Stimulated activated memory B cell treated with anti-CD40 and anti-IgM and Interleukin-4, amounts not matched to agents 10 μg/mL and 1 μg/mL and 100 μg/mL, for 72 hours (primary cell): Measurements from ENCODE around the gene SELENOH.

Source experiments
- ATAC-seq: fragments of 150-1000 bp; cut with Tn5 transposase; 2 replicates; pipeline ENCODE4 v1.10.0; 2021
- H3K27ac Mint-ChIP-seq: one replicate; pipeline ENCODE4 v1.8.0; 2022; ENCODE audit warnings: mild to moderate bottlenecking, mixed read lengths
- H3K27me3 Mint-ChIP-seq: one replicate; pipeline ENCODE4 v1.8.0; 2022; ENCODE audit warnings: mixed read lengths
- H3K36me3 Mint-ChIP-seq: one replicate; pipeline ENCODE4 v1.8.0; 2022; ENCODE audit warnings: mixed read lengths
- H3K4me1 Mint-ChIP-seq: one replicate; pipeline ENCODE4 v1.8.0; 2022; ENCODE audit warnings: mixed read lengths
- H3K4me3 Mint-ChIP-seq: one replicate; pipeline ENCODE4 v1.8.0; 2022; ENCODE audit warnings: mild to moderate bottlenecking, moderate library complexity, mixed read lengths
- H3K9me3 Mint-ChIP-seq: one replicate; pipeline ENCODE4 v1.8.0; 2022; ENCODE audit warnings: mixed read lengths

SELENOH gene

GRCh38 chr11:57764566-57764965, 23.3 kb downstream of the SELENOH start:
- Mint-ChIP-seq H3K9me3 (no peaks in the 10 kb centered on the region), H3K27ac (no peak overlapping the region), H3K4me1 (peaks cover 31% of the 10 kb centered on the region), H3K36me3 (peaks cover 16% of the 10 kb centered on the region), H3K27me3 (no peaks in the 10 kb centered on the region), H3K4me3 (no peak overlapping the region)
- no peak for ATAC-seq

GRCh38 chr11:57764972-57765371, 23.7 kb downstream of the SELENOH start:
- Mint-ChIP-seq H3K27me3 (no peaks in the 10 kb centered on the region), H3K9me3 (no peaks in the 10 kb centered on the region), H3K4me3 (no peak overlapping the region), H3K4me1 (peaks cover 33% of the 10 kb centered on the region), H3K36me3 (peaks cover 18% of the 10 kb centered on the region), H3K27ac (no peak overlapping the region)
- ATAC-seq: no peak

DNA sequence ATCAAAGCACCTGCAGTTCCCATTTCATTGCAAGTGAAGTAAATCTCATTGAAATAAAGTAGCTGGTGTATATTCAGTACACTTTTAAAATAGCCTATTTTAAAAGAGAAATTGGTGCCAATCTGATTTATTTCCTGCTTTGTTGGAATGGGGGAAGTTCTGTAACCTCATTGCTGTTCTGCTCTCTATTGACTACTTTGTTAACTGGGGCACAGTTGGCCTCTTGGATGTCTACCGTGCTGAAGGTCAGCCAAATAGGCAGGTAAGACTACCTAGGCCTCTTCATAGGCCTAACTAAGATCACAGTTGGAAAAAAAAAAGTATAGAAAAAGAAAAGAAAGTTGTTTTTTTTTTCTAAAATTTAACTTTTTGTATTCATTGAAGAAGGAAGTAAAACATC, 29.5 kb downstream of the SELENOH start:
- peaks cover 24% of the 10 kb centered on the region for H3K36me3 Mint-ChIP-seq
- peaks cover 23% of the 10 kb centered on the region for H3K4me1 Mint-ChIP-seq
- no peaks in the 10 kb centered on the region for H3K27me3 Mint-ChIP-seq
- peaks cover 4% of the 10 kb centered on the region for H3K9me3 Mint-ChIP-seq
- no peak overlapping the region for H3K4me3 Mint-ChIP-seq
- H3K27ac Mint-ChIP-seq: no peak overlapping the region
- ATAC-seq: no peak

DNA sequence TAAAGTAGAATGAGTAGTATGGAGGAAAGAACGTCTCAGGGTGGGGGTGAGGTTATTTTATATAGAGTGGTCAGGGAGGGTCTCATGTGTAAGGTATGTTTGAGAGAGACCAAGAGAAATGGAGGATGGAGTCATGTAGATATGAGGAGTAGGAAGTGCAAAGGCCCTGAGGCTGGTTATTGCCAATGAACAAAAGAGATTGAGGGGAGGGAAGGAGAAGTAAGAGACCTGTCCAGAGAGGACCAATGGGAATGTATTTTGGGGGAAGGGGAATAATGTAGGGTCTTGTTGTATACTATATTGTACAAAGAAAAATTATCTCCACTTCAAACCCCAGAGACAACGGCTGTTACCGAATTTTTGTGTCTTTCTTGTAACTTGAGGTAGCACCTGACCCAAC, 30.1 kb downstream of the SELENOH start:
- peaks cover 22% of the 10 kb centered on the region for H3K36me3 Mint-ChIP-seq
- ATAC-seq: no peak
- H3K9me3 Mint-ChIP-seq: peaks cover 4% of the 10 kb centered on the region
- H3K4me3 Mint-ChIP-seq: no peak overlapping the region
- no peak overlapping the region for H3K27ac Mint-ChIP-seq
- H3K27me3 Mint-ChIP-seq: no peaks in the 10 kb centered on the region
- H3K4me1 Mint-ChIP-seq: peaks cover 28% of the 10 kb centered on the region

DNA sequence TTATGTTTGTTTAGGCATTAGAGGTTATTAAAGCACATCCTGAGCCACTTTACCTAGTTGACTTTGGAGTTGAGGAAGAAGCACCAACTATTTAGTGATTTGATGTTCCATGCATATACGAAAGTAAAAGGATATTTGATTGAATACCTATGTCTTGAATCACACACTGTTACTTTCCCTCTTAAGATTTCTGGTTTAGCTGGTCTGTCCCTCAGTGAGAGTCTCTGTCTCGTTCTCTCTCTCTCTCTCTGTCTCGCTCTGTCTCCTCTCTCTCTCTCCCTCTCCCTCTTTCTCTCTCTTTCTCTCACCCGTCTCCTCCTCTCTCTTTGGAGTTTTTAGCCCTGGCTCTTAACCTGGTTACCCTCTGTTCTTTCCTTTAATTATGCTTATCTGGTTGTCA, 31.3 kb downstream of the SELENOH start:
- peak overlapping the region; percentile 6 for H3K27ac Mint-ChIP-seq
- peaks cover 4% of the 10 kb centered on the region for H3K9me3 Mint-ChIP-seq
- peaks cover 18% of the 10 kb centered on the region for H3K36me3 Mint-ChIP-seq
- H3K27me3 Mint-ChIP-seq: no peaks in the 10 kb centered on the region
- peaks cover 32% of the 10 kb centered on the region for H3K4me1 Mint-ChIP-seq
- H3K4me3 Mint-ChIP-seq: no peak overlapping the region
- no peak for ATAC-seq

GRCh38 chr11:57773026-57773598, 31.8 kb downstream of the SELENOH start:
- peaks cover 4% of the 10 kb centered on the region for H3K9me3 Mint-ChIP-seq
- H3K27ac Mint-ChIP-seq: peak overlapping the region; percentile 6
- no peaks in the 10 kb centered on the region for H3K27me3 Mint-ChIP-seq
- no peak for ATAC-seq
- H3K4me1 Mint-ChIP-seq: peaks cover 33% of the 10 kb centered on the region
- H3K36me3 Mint-ChIP-seq: peaks cover 18% of the 10 kb centered on the region
- no peak overlapping the region for H3K4me3 Mint-ChIP-seq

DNA sequence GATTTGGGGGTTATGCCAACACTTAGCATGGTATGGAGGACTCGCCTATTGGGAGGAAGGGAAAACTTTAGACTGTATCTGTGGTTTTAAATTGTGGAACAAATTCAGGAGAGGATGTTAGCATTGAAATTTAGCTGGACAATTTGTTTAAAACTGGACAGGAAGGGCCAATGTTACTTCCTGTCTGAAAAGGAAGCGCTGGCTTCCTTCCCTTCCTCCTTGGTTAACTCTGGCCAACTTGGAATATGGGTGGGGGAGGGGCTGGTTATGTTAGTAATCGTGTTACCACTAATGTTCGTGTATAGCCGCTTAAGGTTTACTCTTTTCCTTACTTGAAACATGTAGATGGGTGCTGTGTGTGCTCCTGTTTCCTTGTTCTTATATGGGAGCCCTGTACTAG, 34.2 kb downstream of the SELENOH start:
- Mint-ChIP-seq H3K9me3 (peaks cover 4% of the 10 kb centered on the region), H3K36me3 (peaks cover 12% of the 10 kb centered on the region), H3K27me3 (no peaks in the 10 kb centered on the region), H3K4me1 (peaks cover 40% of the 10 kb centered on the region), H3K27ac (no peak overlapping the region), H3K4me3 (no peak overlapping the region)
- no peak for ATAC-seq

- peaks cover 4% of the 10 kb centered on the region for H3K9me3 Mint-ChIP-seq
- H3K27ac Mint-ChIP-seq: no peak overlapping the region
- H3K4me1 Mint-ChIP-seq: peaks cover 39% of the 10 kb centered on the region
- peaks cover 10% of the 10 kb centered on the region for H3K36me3 Mint-ChIP-seq
- ATAC-seq: no peak
- H3K27me3 Mint-ChIP-seq: no peaks in the 10 kb centered on the region
- H3K4me3 Mint-ChIP-seq: no peak overlapping the region
These were observed 34.8 kb downstream of the SELENOH start for GRCh38 chr11:57776031-57776521.

GRCh38 chr11:57776577-57777210, 35.4 kb downstream of the SELENOH start:
- Mint-ChIP-seq H3K9me3 (no peaks in the 10 kb centered on the region), H3K27ac (no peak overlapping the region), H3K27me3 (no peaks in the 10 kb centered on the region), H3K4me1 (peaks cover 34% of the 10 kb centered on the region), H3K4me3 (no peak overlapping the region), H3K36me3 (peaks cover 11% of the 10 kb centered on the region)
- ATAC-seq: no peak

- no peaks in the 10 kb centered on the region for H3K9me3 Mint-ChIP-seq
- ATAC-seq: no peak
These were observed 36.7 kb downstream of the SELENOH start for GRCh38 chr11:57777969-57778317.

GRCh38 chr11:57778318-57779037, 37.2 kb downstream of the SELENOH start:
- peaks cover 34% of the 10 kb centered on the region for H3K4me1 Mint-ChIP-seq
- H3K27ac Mint-ChIP-seq: no peak overlapping the region
- no peaks in the 10 kb centered on the region for H3K27me3 Mint-ChIP-seq
- no peak overlapping the region for H3K4me3 Mint-ChIP-seq
- no peaks in the 10 kb centered on the region for H3K9me3 Mint-ChIP-seq
- ATAC-seq: no peak
- peaks cover 15% of the 10 kb centered on the region for H3K36me3 Mint-ChIP-seq

More at GRCh38 chr11:57777969-57778317, 36.7 kb downstream of the SELENOH start:
- Mint-ChIP-seq H3K36me3 (peaks cover 15% of the 10 kb centered on the region), H3K27me3 (no peaks in the 10 kb centered on the region), H3K27ac (no peak overlapping the region), H3K4me3 (no peak overlapping the region), H3K4me1 (peaks cover 34% of the 10 kb centered on the region)

GRCh38 chr11:57779276-57779675, 38.0 kb downstream of the SELENOH start:
- ATAC-seq: no peak
- no peak overlapping the region for H3K4me3 Mint-ChIP-seq

GRCh38 chr11:57781529-57781943, 40.2 kb downstream of the SELENOH start:
- H3K27me3 Mint-ChIP-seq: no peaks in the 10 kb centered on the region
- H3K9me3 Mint-ChIP-seq: no peaks in the 10 kb centered on the region
- no peak for ATAC-seq
- peaks cover 9% of the 10 kb centered on the region for H3K36me3 Mint-ChIP-seq
- H3K4me1 Mint-ChIP-seq: peaks cover 42% of the 10 kb centered on the region
- no peak overlapping the region for H3K27ac Mint-ChIP-seq
- H3K4me3 Mint-ChIP-seq: no peak overlapping the region

More at GRCh38 chr11:57779276-57779675, 38.0 kb downstream of the SELENOH start:
- Mint-ChIP-seq H3K27me3 (no peaks in the 10 kb centered on the region), H3K27ac (no peak overlapping the region), H3K9me3 (no peaks in the 10 kb centered on the region), H3K4me1 (peaks cover 35% of the 10 kb centered on the region), H3K36me3 (peaks cover 15% of the 10 kb centered on the region)

GRCh38 chr11:57785072-57785471, 43.8 kb downstream of the SELENOH start:
- H3K4me1 Mint-ChIP-seq: peaks cover 50% of the 10 kb centered on the region
- H3K9me3 Mint-ChIP-seq: no peaks in the 10 kb centered on the region
- peak; percentile 82 for ATAC-seq

DNA sequence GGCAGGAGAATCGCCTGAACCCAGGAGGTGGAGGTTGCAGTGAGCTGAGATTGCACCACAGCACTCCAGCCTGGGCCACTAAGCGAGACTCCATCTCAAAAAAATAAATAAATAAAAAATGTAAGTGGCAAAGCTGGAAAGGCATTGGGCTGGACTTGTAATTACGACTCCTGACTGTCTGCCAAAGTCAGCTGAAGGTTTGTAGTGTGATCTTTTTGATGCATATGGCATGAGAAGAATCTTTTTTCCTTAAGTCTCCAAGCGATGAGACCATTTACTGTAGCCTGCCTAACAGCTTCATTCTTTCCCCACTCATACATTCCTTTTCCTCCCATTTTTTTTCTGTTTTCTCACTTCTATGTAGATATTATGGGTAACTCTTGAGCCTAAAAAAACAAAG, 45.1 kb downstream of the SELENOH start:
- no peaks in the 10 kb centered on the region for H3K27me3 Mint-ChIP-seq
- ATAC-seq: no peak
- no peaks in the 10 kb centered on the region for H3K9me3 Mint-ChIP-seq
- H3K4me1 Mint-ChIP-seq: peaks cover 56% of the 10 kb centered on the region
- H3K4me3 Mint-ChIP-seq: peak overlapping the region; percentile 60
- peaks cover 11% of the 10 kb centered on the region for H3K36me3 Mint-ChIP-seq
- peak overlapping the region; percentile 85 for H3K27ac Mint-ChIP-seq

More at GRCh38 chr11:57785072-57785471, 43.8 kb downstream of the SELENOH start:
- Mint-ChIP-seq H3K4me3 (peak overlapping the region; percentile 60), H3K27me3 (no peaks in the 10 kb centered on the region), H3K36me3 (peaks cover 9% of the 10 kb centered on the region), H3K27ac (peak overlapping the region; percentile 85)
